NB4 (cell line): ENCODE data around the gene KIF22.
A peak's percentile ranks its signal among the peaks of the same experiment; 100 is the strongest.

Experiments used
- DNase-seq: peaks from one replicate; pipeline ENCODE4 v3.0.0; 2010; ENCODE audit warnings: low read depth
- H3K4me3 ChIP-seq: one replicate; pipeline ENCODE4 v1.5.1; 2011; ENCODE audit warnings: mild to moderate bottlenecking, low read depth, low read length, moderate library complexity
- MYC ChIP-seq: IDR thresholded peaks from 2 replicates; pipeline ENCODE4 v1.6.1; 2011; ENCODE audit warnings: low read depth, low read length
- POLR2A ChIP-seq: IDR thresholded peaks from 2 replicates; pipeline ENCODE4 v1.6.1; 2011; ENCODE audit warnings: mild to moderate bottlenecking; ENCODE audit not compliant: insufficient read length; ENCODE audit errors: extremely low read depth
- TF ChIP-seq, protein P1 (sequence below): IDR thresholded peaks from one replicate; pipeline ENCODE4 v1.5.1; 2012; ENCODE audit warnings: low read depth, low read length
- TF ChIP-seq, protein P2 (sequence below): IDR thresholded peaks from 2 replicates; pipeline ENCODE4 v1.6.1; 2011; ENCODE audit warnings: low read depth, low read length

The KIF22 gene

DNA sequence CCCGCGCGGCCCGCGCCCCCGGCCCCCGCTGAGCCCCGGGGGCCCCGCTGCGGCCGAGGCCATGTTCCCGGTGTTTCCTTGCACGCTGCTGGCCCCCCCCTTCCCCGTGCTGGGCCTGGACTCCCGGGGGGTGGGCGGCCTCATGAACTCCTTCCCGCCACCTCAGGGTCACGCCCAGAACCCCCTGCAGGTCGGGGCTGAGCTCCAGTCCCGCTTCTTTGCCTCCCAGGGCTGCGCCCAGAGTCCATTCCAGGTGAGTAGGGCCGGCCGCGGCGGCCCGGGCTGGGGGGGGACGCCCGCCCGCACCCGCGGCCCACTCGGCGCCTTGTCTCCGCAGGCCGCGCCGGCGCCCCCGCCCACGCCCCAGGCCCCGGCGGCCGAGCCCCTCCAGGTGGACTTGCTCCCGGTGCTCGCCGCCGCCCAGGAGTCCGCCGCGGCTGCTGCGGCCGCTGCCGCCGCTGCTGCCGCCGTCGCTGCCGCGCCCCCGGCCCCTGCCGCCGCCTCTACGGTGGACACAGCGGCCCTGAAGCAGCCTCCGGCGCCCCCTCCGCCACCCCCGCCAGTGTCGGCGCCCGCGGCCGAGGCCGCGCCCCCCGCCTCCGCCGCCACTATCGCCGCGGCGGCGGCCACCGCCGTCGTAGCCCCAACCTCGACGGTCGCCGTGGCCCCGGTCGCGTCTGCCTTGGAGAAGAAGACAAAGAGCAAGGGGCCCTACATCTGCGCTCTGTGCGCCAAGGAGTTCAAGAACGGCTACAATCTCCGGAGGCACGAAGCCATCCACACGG lies 16.3 kb downstream of the KIF22 start:
- TF ChIP-seq, protein P1, sequence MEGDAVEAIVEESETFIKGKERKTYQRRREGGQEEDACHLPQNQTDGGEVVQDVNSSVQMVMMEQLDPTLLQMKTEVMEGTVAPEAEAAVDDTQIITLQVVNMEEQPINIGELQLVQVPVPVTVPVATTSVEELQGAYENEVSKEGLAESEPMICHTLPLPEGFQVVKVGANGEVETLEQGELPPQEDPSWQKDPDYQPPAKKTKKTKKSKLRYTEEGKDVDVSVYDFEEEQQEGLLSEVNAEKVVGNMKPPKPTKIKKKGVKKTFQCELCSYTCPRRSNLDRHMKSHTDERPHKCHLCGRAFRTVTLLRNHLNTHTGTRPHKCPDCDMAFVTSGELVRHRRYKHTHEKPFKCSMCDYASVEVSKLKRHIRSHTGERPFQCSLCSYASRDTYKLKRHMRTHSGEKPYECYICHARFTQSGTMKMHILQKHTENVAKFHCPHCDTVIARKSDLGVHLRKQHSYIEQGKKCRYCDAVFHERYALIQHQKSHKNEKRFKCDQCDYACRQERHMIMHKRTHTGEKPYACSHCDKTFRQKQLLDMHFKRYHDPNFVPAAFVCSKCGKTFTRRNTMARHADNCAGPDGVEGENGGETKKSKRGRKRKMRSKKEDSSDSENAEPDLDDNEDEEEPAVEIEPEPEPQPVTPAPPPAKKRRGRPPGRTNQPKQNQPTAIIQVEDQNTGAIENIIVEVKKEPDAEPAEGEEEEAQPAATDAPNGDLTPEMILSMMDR, result no peak
- TF ChIP-seq POLR2A (peak; percentile 64), MYC (peak; percentile 50; the same call in 1 of the 2 replicates)
- TF ChIP-seq, protein P2, sequence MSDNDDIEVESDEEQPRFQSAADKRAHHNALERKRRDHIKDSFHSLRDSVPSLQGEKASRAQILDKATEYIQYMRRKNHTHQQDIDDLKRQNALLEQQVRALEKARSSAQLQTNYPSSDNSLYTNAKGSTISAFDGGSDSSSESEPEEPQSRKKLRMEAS, result 0 out of 2 replicates have a peak, but pooled peaks have one; percentile 22
- peak; percentile 90 for DNase-seq
- H3K4me3 ChIP-seq, result peak overlapping the region; percentile 97

DNA sequence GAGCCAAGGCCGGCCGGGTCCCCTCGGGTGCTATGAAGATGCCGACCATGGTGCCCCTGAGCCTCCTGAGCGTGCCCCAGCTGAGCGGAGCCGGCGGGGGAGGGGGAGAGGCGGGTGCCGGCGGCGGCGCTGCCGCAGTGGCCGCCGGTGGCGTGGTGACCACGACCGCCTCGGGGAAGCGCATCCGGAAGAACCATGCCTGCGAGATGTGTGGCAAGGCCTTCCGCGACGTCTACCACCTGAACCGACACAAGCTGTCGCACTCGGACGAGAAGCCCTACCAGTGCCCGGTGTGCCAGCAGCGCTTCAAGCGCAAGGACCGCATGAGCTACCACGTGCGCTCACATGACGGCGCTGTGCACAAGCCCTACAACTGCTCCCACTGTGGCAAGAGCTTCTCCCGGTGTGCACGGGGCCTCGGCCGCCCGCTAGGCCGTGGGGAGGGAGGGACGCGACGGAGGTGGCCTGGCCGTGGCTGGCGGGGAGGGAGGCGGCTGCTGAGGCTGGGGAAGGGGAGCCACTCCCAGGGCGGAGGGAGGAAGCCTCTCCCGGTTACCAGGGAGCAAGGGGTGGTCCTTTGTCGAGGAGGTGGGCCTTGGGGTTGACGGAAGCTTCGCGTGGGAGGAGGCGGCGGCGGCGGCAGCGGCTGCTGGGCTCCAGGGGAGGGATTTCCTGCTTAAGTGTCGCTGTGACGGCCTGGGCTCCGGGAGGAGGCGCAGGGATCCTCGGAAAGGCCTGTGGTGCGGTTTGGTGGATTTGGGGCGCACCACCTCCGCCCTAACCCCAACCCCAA lies 17.1 kb downstream of the KIF22 start:
- peak overlapping the region; percentile 97 for H3K4me3 ChIP-seq
- peak; percentile 98 for DNase-seq
- TF ChIP-seq, protein P2, result peak; percentile 97
- peak; percentile 51 for TF ChIP-seq POLR2A
- TF ChIP-seq, protein P1, result peak; percentile 17
- peak; percentile 60 for TF ChIP-seq MYC

DNA sequence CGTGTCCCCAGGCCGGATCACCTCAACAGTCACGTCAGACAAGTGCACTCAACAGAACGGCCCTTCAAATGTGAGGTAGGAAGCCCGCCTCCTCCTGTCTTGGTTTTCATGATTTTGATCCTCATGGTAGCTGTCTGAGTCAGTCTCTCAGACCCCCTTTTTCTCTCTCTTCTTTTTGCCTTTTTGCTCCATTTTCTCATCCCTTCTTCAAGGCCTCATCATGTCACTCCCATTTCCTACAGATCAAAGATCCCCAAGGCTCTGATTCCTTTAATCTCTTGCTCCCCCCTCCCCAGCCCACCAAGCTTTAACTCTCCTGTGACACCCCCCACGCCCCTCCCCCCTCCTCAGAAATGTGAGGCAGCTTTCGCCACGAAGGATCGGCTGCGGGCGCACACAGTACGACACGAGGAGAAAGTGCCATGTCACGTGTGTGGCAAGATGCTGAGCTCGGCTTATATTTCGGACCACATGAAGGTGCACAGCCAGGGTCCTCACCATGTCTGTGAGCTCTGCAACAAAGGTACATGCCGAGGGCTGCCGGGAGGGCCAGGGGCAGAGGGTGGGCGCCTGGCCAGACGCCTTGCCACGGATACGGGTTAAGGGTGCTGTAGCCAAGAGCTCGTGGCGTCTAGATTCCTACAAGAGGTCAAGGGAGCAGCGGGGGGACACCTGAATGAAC lies 17.8 kb downstream of the KIF22 start:
- DNase-seq, result peak; percentile 53
- H3K4me3 ChIP-seq, result peak overlapping the region; percentile 97
- TF ChIP-seq MYC (peak; percentile 55; the same call in 1 of the 2 replicates), POLR2A (no peak)
- TF ChIP-seq, protein P2, result peak; percentile 86

DNA sequence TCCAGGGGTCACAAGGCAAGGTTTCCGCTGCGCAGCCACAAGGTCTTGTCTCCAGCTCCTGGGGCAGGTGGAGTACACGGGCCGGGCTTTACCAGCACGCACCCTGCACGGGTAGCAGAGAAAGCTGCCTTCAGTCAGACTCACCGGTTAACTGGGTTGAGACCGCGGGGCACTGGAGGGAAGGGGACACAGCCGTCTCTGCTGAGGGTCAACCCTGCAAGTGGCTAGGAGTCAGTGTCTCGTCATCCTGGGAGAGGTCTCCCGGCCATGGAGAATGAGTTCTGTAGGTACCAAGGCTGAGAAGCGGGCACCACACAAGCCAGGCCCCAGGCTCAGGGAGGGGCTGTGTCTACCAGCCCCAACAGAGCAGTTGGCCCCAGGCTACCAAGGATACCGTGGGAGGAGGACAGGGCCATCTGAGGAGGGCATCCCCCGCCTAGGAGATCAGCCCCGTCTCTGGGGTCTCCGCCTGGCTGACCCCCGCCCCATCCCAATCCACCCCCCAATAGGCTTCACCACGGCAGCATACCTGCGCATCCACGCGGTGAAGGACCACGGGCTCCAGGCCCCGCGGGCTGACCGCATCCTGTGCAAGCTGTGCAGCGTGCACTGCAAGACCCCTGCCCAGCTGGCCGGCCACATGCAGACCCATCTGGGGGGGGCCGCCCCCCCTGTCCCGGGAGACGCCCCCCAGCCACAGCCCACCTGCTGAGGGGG lies 18.6 kb downstream of the KIF22 start:
- H3K4me3 ChIP-seq, result peak overlapping the region; percentile 97
- DNase-seq, result no peak
- TF ChIP-seq, protein P2, result no peak
- TF ChIP-seq POLR2A, result no peak
- TF ChIP-seq MYC, result no peak
- TF ChIP-seq, protein P1, result no peak

DNA sequence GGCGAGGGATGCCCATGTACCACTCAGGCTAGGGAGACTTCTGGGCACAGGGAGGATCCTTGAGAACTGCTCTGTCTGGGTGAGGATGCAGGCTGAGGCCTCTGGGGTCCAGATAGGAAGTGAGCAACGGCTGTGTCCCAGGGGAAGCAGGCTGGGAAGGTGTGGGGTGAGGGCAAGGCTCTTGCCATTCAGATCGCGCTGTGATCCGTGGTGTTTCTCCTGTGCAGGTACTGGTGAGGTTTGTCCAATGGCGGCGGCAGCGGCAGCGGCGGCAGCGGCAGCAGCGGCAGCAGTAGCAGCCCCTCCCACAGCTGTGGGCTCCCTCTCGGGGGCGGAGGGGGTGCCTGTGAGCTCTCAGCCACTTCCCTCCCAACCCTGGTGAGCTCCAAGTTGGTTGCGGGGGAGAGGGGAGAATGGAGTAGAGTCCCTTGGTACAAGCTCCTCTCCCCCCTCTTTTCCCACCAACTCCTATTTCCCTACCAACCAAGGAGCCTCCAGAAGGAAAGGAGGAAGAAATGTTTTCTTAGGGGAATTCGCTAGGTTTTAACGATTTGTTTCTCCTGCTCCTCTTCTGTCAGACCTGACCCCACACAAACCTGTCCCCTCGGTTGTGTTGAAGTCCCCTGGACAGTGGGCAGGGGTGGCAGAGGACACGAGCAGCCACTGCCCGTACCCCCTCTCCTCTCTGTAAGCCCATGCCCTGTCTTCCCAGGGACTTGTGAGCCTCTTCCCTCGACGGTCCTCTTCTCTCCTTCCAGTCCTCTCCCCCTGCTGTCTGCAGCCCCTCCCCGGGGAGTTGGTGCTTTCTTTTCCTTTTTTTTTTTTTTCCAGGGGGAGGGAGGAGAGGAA lies 19.5 kb downstream of the KIF22 start:
- DNase-seq, result peak; percentile 85
- TF ChIP-seq POLR2A, result no peak
- TF ChIP-seq, protein P1, result no peak
- TF ChIP-seq, protein P2, result no peak
- TF ChIP-seq MYC, result no peak
- H3K4me3 ChIP-seq, result peak overlapping the region; percentile 97
